22Rv1 (cell line): ENCODE results near the gene GFER.

Experiments
- ZFX ChIP-seq: fragments of 450-650 bp; IDR thresholded peaks from 2 replicates; pipeline ENCODE4 v1.6.1; 2017; ENCODE audit warnings: antibody characterized with exemption, borderline replicate concordance
- TF ChIP-seq, protein P1 (sequence below): fragments of 450-650 bp; IDR thresholded peaks from 2 replicates; pipeline ENCODE4 v1.5.1; 2017; ENCODE audit warnings: mild to moderate bottlenecking

DNA sequence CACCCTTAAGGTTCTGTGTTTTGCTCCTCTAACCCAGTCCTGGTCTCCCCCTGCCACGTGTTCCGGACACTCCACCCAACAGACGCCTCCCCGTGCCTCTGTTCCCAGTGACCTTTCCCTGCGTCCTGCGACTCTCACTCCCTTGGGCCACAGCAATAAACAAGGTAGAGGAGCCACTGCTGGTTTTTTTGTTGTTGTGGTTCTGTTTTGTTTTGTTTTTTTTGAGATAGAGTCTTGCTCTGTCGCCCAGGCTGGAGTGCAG lies 31.9 kb downstream of the GFER start:
- TF ChIP-seq, protein P1, sequence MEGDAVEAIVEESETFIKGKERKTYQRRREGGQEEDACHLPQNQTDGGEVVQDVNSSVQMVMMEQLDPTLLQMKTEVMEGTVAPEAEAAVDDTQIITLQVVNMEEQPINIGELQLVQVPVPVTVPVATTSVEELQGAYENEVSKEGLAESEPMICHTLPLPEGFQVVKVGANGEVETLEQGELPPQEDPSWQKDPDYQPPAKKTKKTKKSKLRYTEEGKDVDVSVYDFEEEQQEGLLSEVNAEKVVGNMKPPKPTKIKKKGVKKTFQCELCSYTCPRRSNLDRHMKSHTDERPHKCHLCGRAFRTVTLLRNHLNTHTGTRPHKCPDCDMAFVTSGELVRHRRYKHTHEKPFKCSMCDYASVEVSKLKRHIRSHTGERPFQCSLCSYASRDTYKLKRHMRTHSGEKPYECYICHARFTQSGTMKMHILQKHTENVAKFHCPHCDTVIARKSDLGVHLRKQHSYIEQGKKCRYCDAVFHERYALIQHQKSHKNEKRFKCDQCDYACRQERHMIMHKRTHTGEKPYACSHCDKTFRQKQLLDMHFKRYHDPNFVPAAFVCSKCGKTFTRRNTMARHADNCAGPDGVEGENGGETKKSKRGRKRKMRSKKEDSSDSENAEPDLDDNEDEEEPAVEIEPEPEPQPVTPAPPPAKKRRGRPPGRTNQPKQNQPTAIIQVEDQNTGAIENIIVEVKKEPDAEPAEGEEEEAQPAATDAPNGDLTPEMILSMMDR, result no peak
- no peak for TF ChIP-seq ZFX
